ENCODE data around the gene FGFRL1. TPM values are rescaled to one million over a fixed set of nuclear protein-coding genes. Genes with fewer than 3 reads are reported as not detected.

FGFRL1 gene
- 0.97 and 3.3 TPM in 2 replicates for polyA plus RNA-seq
- polyA minus RNA-seq = 0.46 and 0.73 TPM in 2 replicates

DNA sequence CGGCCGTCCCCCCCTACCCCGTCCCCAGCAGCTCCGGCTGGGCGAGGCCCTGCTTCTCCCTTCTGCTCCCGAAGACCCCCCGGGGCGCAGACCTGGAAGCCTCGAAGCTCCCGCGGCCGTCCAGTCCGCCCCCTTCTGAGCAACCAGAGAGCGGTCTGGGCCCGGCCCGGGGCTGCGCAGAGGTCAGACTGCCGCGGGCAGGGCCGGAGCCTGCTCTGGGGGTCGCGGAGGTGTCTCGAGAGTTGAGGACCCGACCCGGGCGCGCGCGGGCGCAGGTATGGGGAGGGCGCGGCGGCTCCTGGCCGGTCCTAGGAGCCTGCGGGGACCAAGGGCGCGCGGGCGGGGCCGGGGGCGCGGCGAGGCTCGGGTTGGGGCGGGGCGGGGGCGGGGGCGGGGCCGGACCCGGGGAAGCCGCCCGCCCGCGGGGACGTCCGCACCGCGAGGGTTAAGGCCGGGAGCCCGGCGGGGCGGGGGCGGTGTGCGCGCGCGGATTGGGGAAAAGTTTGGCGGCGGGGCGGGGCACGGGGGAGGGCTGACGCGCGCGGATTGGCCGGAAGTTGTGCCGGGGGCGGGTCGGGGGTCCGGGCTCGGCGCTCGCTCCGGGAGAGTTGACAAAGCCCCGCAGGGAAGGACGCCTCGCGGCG is at the start of gene FGFRL1:
Gene FGFRL1 (plus strand): TSS at position 605 of the 644 bp plus-strand sequence. CDS start 860 bp downstream, outside the sequence.
- H3K9me2 ChIP-seq (ENCODE audit: insufficient read depth, low read length) = no peaks in the 10 kb centered on the region

GRCh38 chr4:962231-963208 is 48.9 kb upstream of the FGFRL1 start:
- H3K79me2 ChIP-seq (replicated peaks; ENCODE audit: insufficient read depth, low read length) = no peaks in the 10 kb centered on the region
- no peak overlapping the region for H3K4me3 ChIP-seq (ENCODE audit: low read length)
- no peaks in the 10 kb centered on the region for H3K9me3 ChIP-seq (ENCODE audit: low read length)
- no peaks in the 10 kb centered on the region for H3K36me3 ChIP-seq (ENCODE audit: insufficient read depth, low read length)
- no peak overlapping the region for H2AFZ ChIP-seq (ENCODE audit: low read depth, low read length)
- no peaks in the 10 kb centered on the region for H4K20me1 ChIP-seq (ENCODE audit: insufficient read depth)
- H3K9me2 ChIP-seq (ENCODE audit: insufficient read depth, low read length) = no peaks in the 10 kb centered on the region
- H3K4me2 ChIP-seq (ENCODE audit: low read length) = no peak overlapping the region
- no peaks in the 10 kb centered on the region for H3F3A ChIP-seq (ENCODE audit: insufficient read depth, low read length, poor library complexity, severe bottlenecking)
- no peak overlapping the region for H3K27ac ChIP-seq (ENCODE audit: low read length)
- no peak overlapping the region for H3K9ac ChIP-seq (ENCODE audit: low read length)
- H3K27me3 ChIP-seq (ENCODE audit: insufficient read depth, low read depth, low read length) = peaks cover 1% of the 10 kb centered on the region
- TF ChIP-seq SMC3 (conservative IDR thresholded peaks at IDR 0.05; ENCODE audit: poor library complexity) (no peak), POLR2AphosphoS5 (IDR thresholded peaks at IDR 0.05) (no peak), RAD21 (conservative IDR thresholded peaks at IDR 0.05) (no peak), EZH2 (IDR thresholded peaks at IDR 0.05; ENCODE audit: borderline replicate concordance, insufficient read depth, low read length, poor library complexity, severe bottlenecking) (no peak), MXI1 (conservative IDR thresholded peaks at IDR 0.05; ENCODE audit: poor library complexity, severe bottlenecking) (no peak), EP300 (conservative IDR thresholded peaks at IDR 0.05; ENCODE audit: poor library complexity, severe bottlenecking) (no peak), CTCF (IDR thresholded peaks at IDR 0.05; ENCODE audit: poor library complexity, severe bottlenecking) (no peak), REST (IDR thresholded peaks at IDR 0.05; ENCODE audit: borderline replicate concordance) (no peak), TAF1 (IDR thresholded peaks at IDR 0.05; ENCODE audit: low read depth) (no peak)

More for the DNA sequence above, at the start of gene FGFRL1:
- H3K9me3 ChIP-seq (ENCODE audit: low read length) = no peaks in the 10 kb centered on the region
- no peak within 1 kb of the TSS for H3K9ac ChIP-seq (ENCODE audit: low read length)
- H3K79me2 ChIP-seq (replicated peaks; ENCODE audit: insufficient read depth, low read length) = no peaks in the 10 kb centered on the region
- peaks cover 37% of the 10 kb centered on the region for H3K27me3 ChIP-seq (ENCODE audit: insufficient read depth, low read depth, low read length)
- peak within 1 kb of the TSS; percentile 59 for H3K4me3 ChIP-seq (ENCODE audit: low read length)
- H2AFZ ChIP-seq (ENCODE audit: low read depth, low read length) = no peak within 1 kb of the TSS
- no peak within 1 kb of the TSS for H3K4me2 ChIP-seq (ENCODE audit: low read length)
- no peaks in the 10 kb centered on the region for H4K20me1 ChIP-seq (ENCODE audit: insufficient read depth)
- H3F3A ChIP-seq (ENCODE audit: insufficient read depth, low read length, poor library complexity, severe bottlenecking) = no peaks in the 10 kb centered on the region
- TF ChIP-seq TAF1 (IDR thresholded peaks at IDR 0.05; ENCODE audit: low read depth) (no peak), EZH2 (IDR thresholded peaks at IDR 0.05; ENCODE audit: borderline replicate concordance, insufficient read depth, low read length, poor library complexity, severe bottlenecking) (peak; percentile 4)
- no peak within 1 kb of the TSS for H3K27ac ChIP-seq (ENCODE audit: low read length)
- H3K36me3 ChIP-seq (ENCODE audit: insufficient read depth, low read length) = no peaks in the 10 kb centered on the region

Data from neural cell (in vitro differentiated cells).